ENCODE data around the gene GJC3. TPM values are rescaled to one million over a fixed set of nuclear protein-coding genes. Genes with fewer than 3 reads are reported as not detected.

Gene GJC3
- total RNA-seq, 1 experiment from 2014 or later: 0.18 TPM

- peak overlapping the region; percentile 95; the same call in 1 of the 2 replicates for H2AFZ ChIP-seq (ENCODE audit: low read length)
- peak overlapping the region; percentile 97 for H3K4me2 ChIP-seq (ENCODE audit: low read length)
- intact Hi-C loops (cut with micrococcal nuclease): no loop called here
- H3K9me2 ChIP-seq (replicated peaks; ENCODE audit: low read length): no peaks in the 10 kb centered on the region
- H4K20me1 ChIP-seq (ENCODE audit: low read length): peaks cover 6% of the 10 kb centered on the region; the same call in 1 of the 2 replicates
- no peaks in the 10 kb centered on the region for H3K27me3 ChIP-seq (ENCODE audit: low read length)
- no peaks in the 10 kb centered on the region for H3F3A ChIP-seq (ENCODE audit: low read length, unreplicated experiment)
- no TSS peak for BruUV-seq (replicated peaks)
- DNase-seq (no peak), ATAC-seq (no peak)
- H3K4me3 ChIP-seq (ENCODE audit: low read length): peak overlapping the region; percentile 94
- TF ChIP-seq EZH2 (IDR thresholded peaks at IDR 0.05; ENCODE audit: low read length, unreplicated experiment) (no peak), CTCF (conservative IDR thresholded peaks at IDR 0.05; ENCODE audit: low read depth, low read length) (no peak), EZH2phosphoT487 (IDR thresholded peaks at IDR 0.05; ENCODE audit: borderline replicate concordance, low read length) (no peak)
- no peak overlapping the region for H3K27ac ChIP-seq (ENCODE audit: low read length)
- peaks cover 16% of the 10 kb centered on the region for H3K4me1 ChIP-seq (ENCODE audit: insufficient read depth, low read length)
- peak overlapping the region; percentile 94 for H3K9ac ChIP-seq (ENCODE audit: low read length)
- peaks cover 51% of the 10 kb centered on the region for H3K79me2 ChIP-seq (ENCODE audit: low read length)
- CTCF ChIA-PET: no interaction called here
- peaks cover 5% of the 10 kb centered on the region for H3K36me3 ChIP-seq (ENCODE audit: low read depth, low read length)
- POLR2A ChIA-PET (ENCODE audit: unreplicated experiment): interaction anchor here (1.0 kb wide), 1 partner anchor 9 kb away, joined by 3 read pairs; the partner anchor contains the start of gene GJC3
- no peaks in the 10 kb centered on the region for H3K9me3 ChIP-seq (ENCODE audit: low read length)
Observed at GRCh38 chr7:99920149-99920548, 9.3 kb downstream of the GJC3 start.

GRCh38 chr7:99919814-99920112 lies 9.7 kb downstream of the GJC3 start:
- Histone ChIP-seq H3F3A (ENCODE audit: low read length, unreplicated experiment) (no peaks in the 10 kb centered on the region), H4K20me1 (ENCODE audit: low read length) (peaks cover 6% of the 10 kb centered on the region; the same call in 1 of the 2 replicates), H3K4me1 (ENCODE audit: insufficient read depth, low read length) (peaks cover 16% of the 10 kb centered on the region), H3K79me2 (ENCODE audit: low read length) (peaks cover 52% of the 10 kb centered on the region), H3K27ac (ENCODE audit: low read length) (peak overlapping the region; percentile 47), H3K9ac (ENCODE audit: low read length) (peak overlapping the region; percentile 94), H3K36me3 (ENCODE audit: low read depth, low read length) (peaks cover 5% of the 10 kb centered on the region), H3K9me3 (ENCODE audit: low read length) (no peaks in the 10 kb centered on the region), H3K9me2 (replicated peaks; ENCODE audit: low read length) (no peaks in the 10 kb centered on the region), H3K4me3 (ENCODE audit: low read length) (peak overlapping the region; percentile 94), H3K27me3 (ENCODE audit: low read length) (no peaks in the 10 kb centered on the region), H3K4me2 (ENCODE audit: low read length) (peak overlapping the region; percentile 97), H2AFZ (ENCODE audit: low read length) (peak overlapping the region; percentile 95)
- intact Hi-C loops (cut with micrococcal nuclease): loop anchor here (2.0 to 5.0 kb wide), 2 partner anchors 129 to 302 kb away; partner anchors contain the start of genes ZSCAN21 and ZSCAN25
- TF ChIP-seq EZH2 (IDR thresholded peaks at IDR 0.05; ENCODE audit: low read length, unreplicated experiment): no peak
- no peak for TF ChIP-seq CTCF (conservative IDR thresholded peaks at IDR 0.05; ENCODE audit: low read depth, low read length)
- TF ChIP-seq EZH2phosphoT487 (IDR thresholded peaks at IDR 0.05; ENCODE audit: borderline replicate concordance, low read length): no peak
- ATAC-seq (no peak), DNase-seq (no peak)
- BruUV-seq (replicated peaks): TSS peak; percentile 85
- POLR2A ChIA-PET (ENCODE audit: unreplicated experiment): interaction anchor here (1.0 kb wide), 1 partner anchor 10 kb away, joined by 3 read pairs; the partner anchor contains the start of gene GJC3
- CTCF ChIA-PET: interaction anchor here (0.9 to 1.0 kb wide), 2 partner anchors 10 to 71 kb away, joined by 3 to 6 read pairs; no protein-coding TSS in a partner anchor

All from PC-3 (cell line).